K562 (cell line): Measurements from ENCODE around the gene GOLGA8B. TPM values are rescaled to one million over a fixed set of nuclear protein-coding genes. Genes with fewer than 3 reads are reported as not detected.

Experiments
- CBFA2T2 ChIP-seq: fragments of 450-650 bp; conservative IDR thresholded peaks from 2 replicates; pipeline ENCODE4 v1.6.1; 2017; ENCODE audit warnings: mild to moderate bottlenecking
- E2F5 ChIP-seq: sonication (generic); formaldehyde crosslinking; IDR thresholded peaks from 2 replicates; pipeline ENCODE4 v1.8.0; 2022; ENCODE audit warnings: mild to moderate bottlenecking, missing genetic modification reagents
- EP400 ChIP-seq: fragments of 450-650 bp; IDR thresholded peaks from 2 replicates; pipeline ENCODE4 v1.6.1; 2017; ENCODE audit warnings: antibody characterized with exemption, mild to moderate bottlenecking, moderate library complexity
- GTF2B ChIP-seq: IDR thresholded peaks from 2 replicates; pipeline ENCODE4 v1.6.1; 2011; ENCODE audit not compliant: insufficient read length; ENCODE audit errors: extremely low read depth
- IFI16 ChIP-seq: fragments of 250-450 bp; sonication (Bioruptor Pico); IDR thresholded peaks from 2 replicates; pipeline ENCODE4 v2.1.2; 2022; ENCODE audit warnings: mild to moderate bottlenecking, inconsistent platforms
- MAZ ChIP-seq, 2 experiments: fragments of 450-650 bp in 1 of 2; sonication (generic) in 1 of 2; formaldehyde crosslinking; IDR thresholded peaks in 1 of 2; conservative IDR thresholded peaks in 1 of 2; 2 replicates each; pipeline versions ENCODE4 v1.4.0 to v1.5.0; 2020; ENCODE audit warnings: mild to moderate bottlenecking in 1 of 2, missing genetic modification reagents in 1 of 2
- NR4A1 ChIP-seq, 2 experiments: fragments of 250-450 bp in 1 of 2; fragments of 450-650 bp in 1 of 2; sonication (Bioruptor Pico) in 1 of 2; IDR thresholded peaks; 2 replicates each; pipeline versions ENCODE4 v1.4.0 to v1.6.1; 2016 to 2020; ENCODE audit warnings: mild to moderate bottlenecking in 2 of 2, missing compliant biosample characterization in 1 of 2, missing genetic modification characterization in 1 of 2, moderate library complexity in 1 of 2
- PBX2 ChIP-seq, 2 experiments: IDR thresholded peaks in 1 of 2; conservative IDR thresholded peaks in 1 of 2; 2 replicates each; pipeline ENCODE4 v1.6.1; 2016; ENCODE audit warnings: low read depth in 2 of 2, mild to moderate bottlenecking in 1 of 2, missing compliant biosample characterization in 1 of 2, missing genetic modification characterization in 1 of 2, moderate library complexity in 1 of 2
- POU5F1 ChIP-seq: fragments of 150-350 bp; IDR thresholded peaks from 2 replicates; pipeline ENCODE4 v1.6.1; 2014; ENCODE audit warnings: borderline replicate concordance, low read length, low read depth, mild to moderate bottlenecking; ENCODE audit not compliant: partially characterized antibody
- PTRF ChIP-seq: fragments of 450-650 bp; IDR thresholded peaks from 2 replicates; pipeline ENCODE4 v1.6.1; 2016; ENCODE audit warnings: mild to moderate bottlenecking, missing genetic modification characterization, missing compliant biosample characterization
- RUNX1 ChIP-seq: sonication (generic); IDR thresholded peaks from 2 replicates; pipeline ENCODE4 v1.6.1; 2016; ENCODE audit warnings: antibody characterized with exemption, low read depth
- TFE3 ChIP-seq: fragments of 450-650 bp; formaldehyde crosslinking; IDR thresholded peaks from 2 replicates; pipeline ENCODE4 v1.4.0; 2020; ENCODE audit warnings: mild to moderate bottlenecking, mixed read lengths
- U2AF2 ChIP-seq: fragments of 200-400 bp; formaldehyde crosslinking; optimal IDR thresholded peaks from 2 replicates; pipeline ENCODE3; 2017; ENCODE audit warnings: low read depth, mild to moderate bottlenecking, low read length
- ZNF316 ChIP-seq: fragments of 450-650 bp; IDR thresholded peaks from 2 replicates; pipeline ENCODE4 v1.6.1; 2016
- ZNF592 ChIP-seq: fragments of 450-650 bp; IDR thresholded peaks from 2 replicates; pipeline ENCODE4 v1.6.1; 2017; ENCODE audit warnings: antibody characterized with exemption, mild to moderate bottlenecking
- polyA plus RNA-seq, 8 experiments: library from polyadenylated mRNA; depleted of rRNA in 4 of 8; stranded (reverse) in 5 of 8; unstranded in 3 of 8; fragments of >200 nt; fragmentation: Nextera tagmentation in 2 of 8; fragmentation: Illumina TruSeq in 1 of 8; extraction: Ambion mirVana in 2 of 8; extraction: Trizol in 1 of 8; gene quantifications; 2 replicates each; pipeline versions ENCODE4 v1.2.1 to v1.2.3, GENCODE V29; 2011 to 2014; ENCODE audit warnings: inconsistent platforms in 1 of 8, missing spikeins in 1 of 8
- total RNA-seq, 7 experiments: library from RNA; depleted of rRNA in 6 of 7; stranded (reverse); fragments of >200 nt in 6 of 7; fragmentation: Illumina TruSeq in 2 of 7; extraction: Trizol in 2 of 7; gene quantifications; 2 replicates each; pipeline versions ENCODE4 v1.2.1 to v1.2.3, GENCODE V29; 2011 to 2021; ENCODE audit warnings: low replicate concordance in 1 of 7

The GOLGA8B gene
- total and polyA plus RNA-seq, 9 of the 15 experiments (the other 6 are each of a cell fraction or from before 2014, with no cell fraction given) = 7.9 to 236 (median 54.1) TPM

DNA sequence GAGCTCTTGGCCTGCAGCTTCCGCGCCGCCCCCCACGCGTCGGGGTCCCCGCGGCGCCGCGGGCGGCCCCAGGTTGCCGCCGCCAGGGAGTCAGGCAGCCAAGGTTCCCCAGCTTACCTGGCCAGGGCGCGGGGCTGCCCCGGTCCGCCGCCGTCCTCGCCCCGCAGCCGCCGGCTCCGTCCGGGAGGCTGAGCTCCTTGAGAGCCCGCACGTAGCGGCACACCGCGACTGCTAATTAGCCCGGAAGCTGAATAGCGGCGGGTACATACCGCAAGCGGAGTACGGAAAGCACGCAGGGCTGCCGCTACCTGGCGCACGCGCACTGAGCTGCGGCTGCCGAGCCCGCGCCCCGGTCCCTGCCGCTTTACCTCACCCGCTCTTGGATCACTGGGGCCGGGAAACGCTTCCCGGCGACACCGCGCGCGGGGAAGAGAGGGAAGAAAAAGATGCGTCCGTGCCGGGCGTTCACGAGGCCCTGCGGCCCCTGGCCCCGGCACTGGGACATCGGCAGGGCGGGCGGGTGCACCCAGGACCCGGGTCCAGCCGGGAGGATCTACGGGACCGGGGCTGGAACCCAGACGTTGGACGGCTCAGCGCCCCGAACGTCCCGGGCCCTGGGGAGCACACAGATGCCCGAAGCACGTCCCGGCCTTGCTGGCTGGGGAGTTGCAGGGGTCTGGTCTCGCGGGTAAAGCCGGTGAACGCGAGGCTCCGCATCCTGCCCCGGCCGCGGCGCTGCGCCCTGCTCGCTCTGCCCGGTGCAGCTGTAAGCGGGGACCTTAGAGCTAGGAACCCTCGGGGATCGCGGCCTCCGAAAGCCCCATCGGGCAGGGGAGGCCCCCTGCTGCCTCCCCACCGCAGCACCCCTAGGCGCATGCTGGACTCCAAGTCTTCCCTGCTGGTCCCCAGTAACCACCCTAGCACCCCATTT lies at the start of gene GOLGA8B (continued):
- TF ChIP-seq TFE3 (CRISPR knock-in tag) (no peak), ZNF592 (no peak), GTF2B (no peak), MAZ (CRISPR knock-in tag; conservative IDR thresholded peaks at IDR 0.05 in 1 of 2, IDR thresholded peaks at IDR 0.05 in 1 of 2) (0 out of 4 replicates have a peak, but pooled peaks of 1 of the 2 experiments have one; percentile 13), EP400 (peak; percentile 33; the same call in 1 of the 2 replicates), POU5F1 (peak; percentile 29), IFI16 (CRISPR knock-in tag) (no peak), U2AF2 (no peak), E2F5 (CRISPR knock-in tag) (no peak), CBFA2T2 (no peak), ZNF316 (no peak), PBX2 (CRISPR knock-in tag; IDR thresholded peaks at IDR 0.05; ENCODE audit: low read depth) (no peak), PBX2 (tag; conservative IDR thresholded peaks at IDR 0.05; ENCODE audit: low read depth) (no peak), RUNX1 (no peak), NR4A1 (CRISPR knock-in tag; IDR thresholded peaks at IDR 0.05) (no peak), NR4A1 (tag; IDR thresholded peaks at IDR 0.05) (no peak), PTRF (tag) (no peak)
